NCI-H446 treated with DMSO at 0.1 percent for 48 hours (cell line): Measurements from ENCODE around the gene SEMA4G.
A peak's percentile ranks its signal among the peaks of the same experiment; 100 is the strongest.

Source experiments
- DNase-seq: peaks from one replicate; lab custom pipeline; 2025; lab: John Stamatoyannopoulos, UW

The SEMA4G gene

GRCh38 chr10:101007915-101008822 is 38.9 kb downstream of the SEMA4G start:
- DNase-seq = no peak

- DNase-seq = no peak
Observed at GRCh38 chr10:101008823-101009423, 39.6 kb downstream of the SEMA4G start.

- DNase-seq = no peak
Observed at GRCh38 chr10:101010329-101010728, 41.0 kb downstream of the SEMA4G start.

GRCh38 chr10:101011517-101012423 is 42.5 kb downstream of the SEMA4G start:
- DNase-seq = no peak

GRCh38 chr10:101012525-101013364 is 43.4 kb downstream of the SEMA4G start:
- DNase-seq = peak; percentile 38

- DNase-seq = no peak
Observed at GRCh38 chr10:101013365-101013825, 44.1 kb downstream of the SEMA4G start.

- DNase-seq = no peak
Observed at GRCh38 chr10:101014230-101014884, 45.1 kb downstream of the SEMA4G start.

- no peak for DNase-seq
Observed at GRCh38 chr10:101014966-101015581, 45.8 kb downstream of the SEMA4G start.

- DNase-seq = no peak
Observed at GRCh38 chr10:101015582-101015973, 46.3 kb downstream of the SEMA4G start.

- no peak for DNase-seq
Observed at GRCh38 chr10:101016814-101017213, 47.5 kb downstream of the SEMA4G start.

- no peak for DNase-seq
Observed at GRCh38 chr10:101018118-101018599, 48.9 kb downstream of the SEMA4G start.

- no peak for DNase-seq
Observed at GRCh38 chr10:101018600-101019439, 49.5 kb downstream of the SEMA4G start.
